Left lung (tissue), 10 donors: ENCODE results near the gene PXN. TPM values are rescaled to one million over a fixed set of nuclear protein-coding genes. Genes with fewer than 3 reads are reported as not detected.
"Not testable (repeated sequence)": the region's sequence is repeated elsewhere in the genome, so short reads cannot be mapped to it uniquely, and the experiment has no call there.

Experiments used
- ATAC-seq: fragments of 200-7000 bp; cut with Tn5 transposase; one replicate; pipeline ENCODE4 v1.9.1; 2020; ENCODE audit warnings: moderate library complexity
- DNase-seq, 4 donors: peaks; one replicate each; pipeline ENCODE4 v3.0.0-alpha.2; 2013 to 2020
- H3K27ac ChIP-seq, 2 donors: fragments of 200-600 bp; sonication (generic) in 1 of 2; one replicate each; pipeline versions ENCODE4 v1.5.0 to v1.8.0; 2020 to 2021
- H3K27me3 ChIP-seq, 2 donors: fragments of 200-600 bp; sonication (generic) in 1 of 2; one replicate each; pipeline versions ENCODE4 v1.5.0 to v1.8.0; 2020 to 2021
- H3K36me3 ChIP-seq, 2 donors: fragments of 200-600 bp; sonication (generic) in 1 of 2; one replicate each; pipeline versions ENCODE4 v1.5.0 to v1.8.0; 2020 to 2021
- H3K4me1 ChIP-seq, 2 donors: fragments of 200-600 bp; one replicate each; pipeline ENCODE4 v1.8.0; 2021
- H3K4me3 ChIP-seq, 2 donors: fragments of 200-600 bp; sonication (generic) in 1 of 2; one replicate each; pipeline versions ENCODE4 v1.5.0 to v1.8.0; 2020 to 2021; ENCODE audit warnings: mild to moderate bottlenecking in 1 of 2
- H3K9me3 ChIP-seq, 2 donors: fragments of 200-600 bp; sonication (generic) in 1 of 2; one replicate each; pipeline versions ENCODE4 v1.5.0 to v1.8.0; 2020 to 2021
- intact Hi-C, 2 donors: fragments of 100-400 bp; cut with DNase I; formaldehyde crosslinking; loops; one replicate each; pipeline versions ENCODE4 v1.11.2 to v1.14.2; 2022
- polyA plus RNA-seq, 6 donors: library from polyadenylated mRNA; unstranded; fragments of 120-200 nt; gene quantifications; one replicate each; pipeline ENCODE4 v1.2.1, GENCODE V29; 2013; ENCODE audit not compliant: insufficient read length in 6 of 6
- total RNA-seq, 2 donors: library from RNA; stranded (reverse); fragmentation: NEBNext Ultra II Directional; extraction: Animal tissue kit (Norgen Biotek cat#: 25700); gene quantifications; one replicate each; pipeline ENCODE4 v1.2.1, GENCODE V29; 2021
- TF ChIP-seq, protein P1 (sequence below), 2 donors: fragments of 200-600 bp; sonication (generic) in 1 of 2; IDR thresholded peaks; one replicate each; pipeline versions ENCODE4 v1.5.0 to v1.8.0; 2021; ENCODE audit warnings: antibody characterized with exemption in 2 of 2
- donor health status: DM: no; HTN: yes; CAD: no.
- donor health status: DM: no; HTN: no; CAD: no.

Gene PXN
- total and polyA plus RNA-seq, 8 donors, result 56.5 to 111 (median 64.4) TPM

DNA sequence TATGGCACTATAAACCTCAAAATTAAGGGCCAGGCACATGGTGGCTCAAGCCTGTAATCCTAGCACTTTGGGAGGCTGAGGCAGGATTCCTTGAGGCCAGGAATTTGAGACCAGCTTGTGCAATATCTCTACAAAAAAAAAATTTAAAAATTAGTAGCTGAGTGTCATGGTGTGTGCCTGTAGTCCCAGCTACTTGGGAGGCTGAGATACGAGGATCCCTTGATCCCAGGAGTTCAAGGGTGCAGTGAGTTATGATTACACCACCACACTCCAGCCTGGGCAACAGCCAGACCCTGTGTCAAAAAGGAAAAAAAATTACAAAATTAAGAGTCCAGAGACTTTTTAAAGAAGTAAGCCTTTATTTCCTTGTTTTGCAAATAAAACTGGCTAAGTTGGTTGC lies 69.2 kb downstream of the PXN start:
- Histone ChIP-seq H3K27me3 (no peaks in the 10 kb centered on the region), H3K9me3 (no peaks in the 10 kb centered on the region), H3K4me3 (no peak overlapping the region), H3K4me1 (peaks cover 10 to 79% of the 10 kb centered on the region in 2 donors), H3K36me3 (peaks cover 8 to 44% of the 10 kb centered on the region in 2 donors), H3K27ac (no peak overlapping the region)
- ATAC-seq (no peak), DNase-seq (no peak)
- intact Hi-C loops, result no loop called here
- TF ChIP-seq, protein P1, sequence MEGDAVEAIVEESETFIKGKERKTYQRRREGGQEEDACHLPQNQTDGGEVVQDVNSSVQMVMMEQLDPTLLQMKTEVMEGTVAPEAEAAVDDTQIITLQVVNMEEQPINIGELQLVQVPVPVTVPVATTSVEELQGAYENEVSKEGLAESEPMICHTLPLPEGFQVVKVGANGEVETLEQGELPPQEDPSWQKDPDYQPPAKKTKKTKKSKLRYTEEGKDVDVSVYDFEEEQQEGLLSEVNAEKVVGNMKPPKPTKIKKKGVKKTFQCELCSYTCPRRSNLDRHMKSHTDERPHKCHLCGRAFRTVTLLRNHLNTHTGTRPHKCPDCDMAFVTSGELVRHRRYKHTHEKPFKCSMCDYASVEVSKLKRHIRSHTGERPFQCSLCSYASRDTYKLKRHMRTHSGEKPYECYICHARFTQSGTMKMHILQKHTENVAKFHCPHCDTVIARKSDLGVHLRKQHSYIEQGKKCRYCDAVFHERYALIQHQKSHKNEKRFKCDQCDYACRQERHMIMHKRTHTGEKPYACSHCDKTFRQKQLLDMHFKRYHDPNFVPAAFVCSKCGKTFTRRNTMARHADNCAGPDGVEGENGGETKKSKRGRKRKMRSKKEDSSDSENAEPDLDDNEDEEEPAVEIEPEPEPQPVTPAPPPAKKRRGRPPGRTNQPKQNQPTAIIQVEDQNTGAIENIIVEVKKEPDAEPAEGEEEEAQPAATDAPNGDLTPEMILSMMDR (IDR thresholded peaks at IDR 0.05), result no peak

DNA sequence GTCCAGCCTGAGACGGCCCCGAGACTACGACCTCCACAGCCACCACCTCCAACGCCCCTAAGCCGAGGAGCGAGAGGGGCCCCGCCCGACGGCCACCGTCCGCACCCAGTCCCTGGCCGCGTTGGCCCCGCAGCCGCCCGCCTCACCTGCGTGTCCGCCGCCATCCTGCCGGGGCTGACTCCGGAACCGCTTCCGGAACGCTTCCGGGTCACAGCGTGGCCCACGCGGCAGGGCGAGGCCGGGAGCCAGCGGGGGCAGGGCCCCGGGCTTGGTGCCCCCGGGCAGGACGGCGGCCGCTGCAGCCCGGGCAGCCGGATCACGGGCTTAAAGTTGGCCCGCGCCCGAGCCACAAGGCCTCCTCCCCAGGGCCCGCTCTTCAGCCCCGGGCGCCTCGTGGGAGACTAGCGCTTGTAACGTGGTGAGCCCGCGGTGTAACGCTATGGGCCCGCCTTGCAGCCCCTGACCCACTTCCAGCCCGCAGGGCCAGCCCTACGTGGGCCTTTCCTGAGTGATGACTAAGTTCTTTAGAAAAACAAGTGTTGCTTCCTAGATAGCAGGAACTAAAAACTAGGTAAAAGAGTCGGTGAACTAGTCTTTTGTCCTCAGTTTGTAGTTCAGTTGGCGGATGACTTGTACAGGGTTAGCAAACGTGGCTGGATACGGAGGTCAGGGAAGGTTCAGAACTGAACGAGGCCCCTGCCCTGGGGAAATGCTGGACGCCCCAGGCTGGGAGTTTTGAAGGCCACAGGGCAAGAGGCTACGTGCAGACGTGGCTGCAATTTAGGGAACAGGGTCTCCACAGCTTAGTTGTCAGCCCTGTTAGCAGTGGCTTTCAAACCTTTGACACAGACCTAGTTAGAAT lies 70.8 kb downstream of the PXN start, which contains the start of gene GCN1:
Gene GCN1, minus strand, starts transcription at position 182 of the 862 bp plus-strand sequence. Its CDS starts 18 bp downstream, at position 164.
- TF ChIP-seq, protein P1 (IDR thresholded peaks at IDR 0.05), result no peak
- peak; percentile 79 to 97 (median 86) for DNase-seq
- H3K27ac ChIP-seq, result peak within 1 kb of the TSS; percentile 76 to 88
- no peaks in the 10 kb centered on the region for H3K9me3 ChIP-seq
- peaks cover 8 to 51% of the 10 kb centered on the region in 2 donors for H3K36me3 ChIP-seq
- peaks cover 10 to 72% of the 10 kb centered on the region in 2 donors for H3K4me1 ChIP-seq
- peak within 1 kb of the TSS; percentile 99 for H3K4me3 ChIP-seq
- ATAC-seq, result peak; percentile 98
- intact Hi-C loops, result no loop called here
- no peaks in the 10 kb centered on the region for H3K27me3 ChIP-seq

DNA sequence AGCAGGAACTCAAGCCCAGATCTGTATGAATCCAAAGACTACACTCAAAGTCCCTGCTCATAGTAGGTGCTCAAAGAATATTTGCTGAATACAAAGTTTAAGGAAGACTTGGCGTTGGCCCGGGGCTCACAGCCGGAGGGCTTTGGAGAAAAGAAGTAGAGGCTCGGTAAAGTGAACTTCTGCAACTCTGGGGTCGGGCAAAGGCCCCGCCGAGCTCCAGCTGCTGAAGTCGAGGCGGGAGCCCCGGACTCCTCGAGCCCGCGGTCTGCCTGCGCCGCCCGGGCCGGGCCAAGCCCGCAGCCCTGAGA lies 71.3 kb downstream of the PXN start:
- DNase-seq (no peak), ATAC-seq (peak; percentile 42)
- peak overlapping the region; percentile 76 to 88 for H3K27ac ChIP-seq
- intact Hi-C loops, result no loop called here
- H3K4me3 ChIP-seq, result peak overlapping the region; percentile 99
- peaks cover 8 to 51% of the 10 kb centered on the region in 2 donors for H3K36me3 ChIP-seq
- H3K4me1 ChIP-seq, result peaks cover 4 to 66% of the 10 kb centered on the region in 2 donors
- TF ChIP-seq, protein P1 (IDR thresholded peaks at IDR 0.05), result no peak
- no peaks in the 10 kb centered on the region for H3K27me3 ChIP-seq
- H3K9me3 ChIP-seq, result no peaks in the 10 kb centered on the region

DNA sequence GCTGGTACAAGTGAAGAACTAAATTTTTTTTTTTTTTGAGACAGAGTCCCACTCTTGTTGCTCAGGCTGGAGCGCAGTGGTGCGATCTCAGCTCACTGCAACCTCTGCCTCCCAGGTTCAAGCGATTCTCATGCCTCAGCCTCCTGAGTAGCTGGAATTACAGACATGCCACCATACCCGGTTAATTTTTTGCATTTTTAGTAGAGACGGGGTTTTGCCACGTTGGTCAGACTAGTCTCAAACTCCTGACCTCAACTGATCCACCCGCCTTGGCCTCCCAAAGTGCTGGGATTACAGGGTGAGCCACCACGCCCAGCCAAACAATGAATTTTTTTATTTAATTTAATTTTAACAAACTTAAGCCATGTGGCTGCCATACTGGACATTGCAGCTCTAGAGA lies 72.2 kb downstream of the PXN start:
- peaks cover 0 to 57% of the 10 kb centered on the region in 2 donors for H3K4me1 ChIP-seq
- H3K27ac ChIP-seq, intact Hi-C loops, DNase-seq, ATAC-seq, H3K9me3 ChIP-seq, H3K27me3 ChIP-seq: not testable (repeated sequence)
- H3K4me3 ChIP-seq, result peak overlapping the region in 1 of 2 donors; percentile 99
- peaks cover 8 to 51% of the 10 kb centered on the region in 2 donors for H3K36me3 ChIP-seq

DNA sequence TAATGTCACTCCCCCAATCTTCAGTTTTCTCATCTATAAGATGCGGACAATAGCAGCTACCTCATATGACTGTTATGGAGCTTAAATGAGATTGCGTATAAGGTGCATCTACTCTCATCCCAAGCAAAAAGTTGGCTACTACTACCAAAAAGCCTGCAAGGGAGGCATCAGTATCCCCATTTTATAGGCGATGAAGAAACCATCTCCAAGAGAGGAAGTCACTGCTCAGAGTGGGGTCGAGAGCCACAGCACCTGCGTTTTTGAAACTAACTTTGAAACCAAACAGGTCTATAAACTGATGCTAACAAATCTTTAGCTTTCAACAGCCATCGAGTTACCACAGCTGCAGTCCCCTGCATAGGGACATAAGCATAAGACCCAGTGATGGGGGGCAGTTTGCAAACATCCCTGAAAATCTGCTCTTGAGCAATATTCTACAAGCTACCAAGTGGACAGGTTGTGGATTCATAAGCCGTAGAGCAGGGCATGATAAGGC lies 74.5 kb downstream of the PXN start:
- Histone ChIP-seq H3K36me3 (peaks cover 0 to 51% of the 10 kb centered on the region in 2 donors), H3K27ac (no peak overlapping the region), H3K4me3 (no peak overlapping the region), H3K27me3 (no peaks in the 10 kb centered on the region), H3K4me1 (peaks cover 0 to 36% of the 10 kb centered on the region in 2 donors), H3K9me3 (no peaks in the 10 kb centered on the region)
- DNase-seq (no peak), ATAC-seq (no peak)
- intact Hi-C loops, result no loop called here
- TF ChIP-seq, protein P1 (IDR thresholded peaks at IDR 0.05), result no peak
